T-cell (primary cell): ENCODE results near the gene RMDN3. TPM values are rescaled to one million over a fixed set of nuclear protein-coding genes. Genes with fewer than 3 reads are reported as not detected.

Experiments
- ATAC-seq, 4 experiments: fragments of 200-7000 bp in 3 of 4; fragments of 150-1000 bp in 1 of 4; cut with Tn5 transposase; replicated peaks in 1 of 4; 1 replicate in 3 of 4; 2 replicates in 1 of 4; pipeline ENCODE4 v1.10.0; 2021; ENCODE audit warnings: moderate library complexity in 3 of 4, mild to moderate bottlenecking in 2 of 4, moderate number of reproducible peaks in 1 of 4
- CTCF ChIA-PET, 2 donors: fragments of 300-600 bp; sonication (Branson Sonifier 250); formaldehyde crosslinking; loops; one replicate each; lab custom pipeline; 2022; ENCODE audit warnings: antibody characterized with exemption in 2 of 2; lab: Charles Lee
- POLR2A ChIA-PET, 2 donors: fragments of 300-600 bp; sonication (Branson Sonifier 250); formaldehyde crosslinking; loops; one replicate each; lab custom pipeline; 2022; ENCODE audit warnings: antibody characterized with exemption in 2 of 2; lab: Charles Lee
- DNase-seq, 35 experiments: peaks; one replicate each; pipeline versions ENCODE4 v3.0.0 to v3.0.0-alpha.2; 2013 to 2023
- H3K27ac ChIP-seq: one replicate; pipeline ENCODE4 v1.5.1; 2013; ENCODE audit warnings: low read length
- H3K27me3 ChIP-seq, 2 experiments: replicated peaks in 1 of 2; 1 replicate in 1 of 2; 2 replicates in 1 of 2; pipeline versions ENCODE4 v1.6.1 to v1.7.0; 2013; ENCODE audit warnings: low read length in 1 of 2, mixed read lengths in 1 of 2; ENCODE audit not compliant: control insufficient read depth in 2 of 2, insufficient read depth in 2 of 2; ENCODE audit errors: extremely low read depth in 1 of 2
- H3K36me3 ChIP-seq, 2 donors: 1 replicate in 1 of 2; 2 replicates in 1 of 2; pipeline versions ENCODE4 v1.6.1 to v1.7.0; 2013; ENCODE audit warnings: low read length in 1 of 2; ENCODE audit not compliant: control insufficient read depth in 2 of 2, insufficient read depth in 1 of 2; ENCODE audit errors: extremely low read depth in 1 of 2
- H3K4me1 ChIP-seq, 2 experiments: 1 replicate in 1 of 2; 2 replicates in 1 of 2; pipeline versions ENCODE4 v1.6.1 to v1.7.0; 2013; ENCODE audit warnings: low read length in 2 of 2, mixed read lengths in 1 of 2; ENCODE audit not compliant: insufficient read depth in 2 of 2, control insufficient read depth in 1 of 2; ENCODE audit errors: extremely low read depth in 1 of 2
- H3K4me3 ChIP-seq, 2 donors: 1 replicate in 1 of 2; 2 replicates in 1 of 2; pipeline versions ENCODE4 v1.5.1 to v1.7.0; 2013; ENCODE audit warnings: mild to moderate bottlenecking in 2 of 2, low read length in 1 of 2, moderate library complexity in 1 of 2; ENCODE audit not compliant: control insufficient read depth in 1 of 2; ENCODE audit errors: extremely low read depth in 1 of 2
- H3K9me3 ChIP-seq: 2 replicates; pipeline ENCODE4 v1.7.0; 2013
- H3K27ac Mint-ChIP-seq, 2 donors: one replicate each; pipeline ENCODE4 v1.8.0; 2020 to 2021; ENCODE audit warnings: mild to moderate bottlenecking in 2 of 2, mixed read lengths in 2 of 2
- H3K27me3 Mint-ChIP-seq, 2 donors: one replicate each; pipeline ENCODE4 v1.8.0; 2021 to 2022; ENCODE audit warnings: mixed read lengths in 2 of 2
- H3K36me3 Mint-ChIP-seq: one replicate; pipeline ENCODE4 v1.8.0; 2021; ENCODE audit warnings: mixed read lengths
- H3K4me1 Mint-ChIP-seq, 3 donors: one replicate each; pipeline ENCODE4 v1.8.0; 2020 to 2022; ENCODE audit warnings: mixed read lengths in 3 of 3, mild to moderate bottlenecking in 1 of 3
- H3K4me3 Mint-ChIP-seq, 3 donors: one replicate each; pipeline ENCODE4 v1.8.0; 2020 to 2022; ENCODE audit warnings: mild to moderate bottlenecking in 3 of 3, mixed read lengths in 3 of 3, moderate library complexity in 3 of 3
- H3K9me3 Mint-ChIP-seq, 3 donors: one replicate each; pipeline ENCODE4 v1.8.0; 2020 to 2022; ENCODE audit warnings: mixed read lengths in 3 of 3
- WGBS: methylation state at CpG from one replicate; pipeline ENCODE4 v1.1.5; 2013; ENCODE audit warnings: missing lambda C conversion rate; ENCODE audit not compliant: insufficient coverage; 5-methylcytosine and 5-hydroxymethylcytosine counted together
- total RNA-seq, 35 experiments: library from RNA in 6 of 35; stranded (reverse) in 6 of 35; fragments of 120-200 nt in 1 of 35; gene quantifications; one replicate each; pipeline versions ENCODE4 v1.2.1 to v1.2.4 and lab custom pipeline; 2013 to 2026

Gene RMDN3
- total RNA-seq, 5 donors from 2014 or later (not counting 1 experiment from before 2014, with no cell fraction given) = 23.9 to 32.3 (median 26.9) TPM

GRCh38 chr15:40775740-40776536 is 20.9 kb upstream of the RMDN3 start:
- Mint-ChIP-seq H3K9me3 (no peaks in the 10 kb centered on the region), H3K27me3 (no peaks in the 10 kb centered on the region), H3K36me3 (peaks cover 25% of the 10 kb centered on the region), H3K4me3 (no peak overlapping the region), H3K27ac (no peak overlapping the region), H3K4me1 (peaks cover 0 to 7% (median 5%) of the 10 kb centered on the region in 3 donors)
- POLR2A ChIA-PET = interaction anchor here (0.6 to 1.0 kb wide), 2 partner anchors 32 to 186 kb away, joined by 3 to 4 read pairs; no protein-coding TSS in a partner anchor
- 93% methylated on average over 12 of the region's 14 CpGs for WGBS
- H3K4me1 ChIP-seq = peaks cover 0 to 16% of the 10 kb centered on the region in 2 experiments
- CTCF ChIA-PET = interaction anchor here (0.6 to 1.2 kb wide), 6 partner anchors 32 to 187 kb away, joined by 3 to 9 read pairs (median 6); no protein-coding TSS in a partner anchor
- no peaks in the 10 kb centered on the region for H3K9me3 ChIP-seq
- no peak overlapping the region for H3K4me3 ChIP-seq
- DNase-seq = no peak
- H3K36me3 ChIP-seq = peaks cover 14 to 73% of the 10 kb centered on the region in 2 donors
- no peak overlapping the region for H3K27ac ChIP-seq
- ATAC-seq = no peak
- no peaks in the 10 kb centered on the region for H3K27me3 ChIP-seq

GRCh38 chr15:40775007-40775406 is 20.0 kb upstream of the RMDN3 start:
- DNase-seq (no peak), ATAC-seq (no peak)
- Histone ChIP-seq H3K9me3 (no peaks in the 10 kb centered on the region), H3K27ac (no peak overlapping the region), H3K36me3 (peaks cover 14 to 78% of the 10 kb centered on the region in 2 donors), H3K27me3 (no peaks in the 10 kb centered on the region), H3K4me3 (no peak overlapping the region), H3K4me1 (peaks cover 0 to 21% of the 10 kb centered on the region in 2 experiments)
- H3K27ac Mint-ChIP-seq = no peak overlapping the region
- no CpG with 5 or more reads among the region's 10 CpGs for WGBS
- ChIA-PET POLR2A (no interaction called here), CTCF (interaction anchor here in 1 of 2 donors (1.0 kb wide), 1 partner anchor 10 kb away, joined by 4 read pairs; no protein-coding TSS in a partner anchor)
- no peaks in the 10 kb centered on the region for H3K27me3 Mint-ChIP-seq
- H3K4me1 Mint-ChIP-seq = peaks cover 4 to 11% (median 8%) of the 10 kb centered on the region in 3 donors
- no peak overlapping the region for H3K4me3 Mint-ChIP-seq
- H3K36me3 Mint-ChIP-seq = peaks cover 25% of the 10 kb centered on the region
- H3K9me3 Mint-ChIP-seq = no peaks in the 10 kb centered on the region

- ChIA-PET CTCF (interaction anchor here (0.5 to 1.0 kb wide), 2 partner anchors 11 to 33 kb away, joined by 4 read pairs; no protein-coding TSS in a partner anchor), POLR2A (interaction anchor here in 1 of 2 donors (0.5 kb wide), 1 partner anchor 49 kb away, joined by 6 read pairs; no protein-coding TSS in a partner anchor)
- Mint-ChIP-seq H3K9me3 (no peaks in the 10 kb centered on the region), H3K4me1 (peaks cover 15 to 22% (median 19%) of the 10 kb centered on the region in 3 donors), H3K4me3 (no peak overlapping the region), H3K27ac (no peak overlapping the region), H3K36me3 (peaks cover 19% of the 10 kb centered on the region), H3K27me3 (no peaks in the 10 kb centered on the region)
- Histone ChIP-seq H3K4me1 (peaks cover 7 to 32% of the 10 kb centered on the region in 2 experiments), H3K4me3 (no peak overlapping the region), H3K36me3 (peaks cover 8 to 68% of the 10 kb centered on the region in 2 donors), H3K27me3 (no peaks in the 10 kb centered on the region), H3K9me3 (no peaks in the 10 kb centered on the region), H3K27ac (no peak overlapping the region)
- no peak for DNase-seq
- 89% methylated on average over 3 of the region's 6 CpGs for WGBS
- ATAC-seq = no peak
These were observed 18.8 kb upstream of the RMDN3 start for GRCh38 chr15:40773902-40774301.

- Mint-ChIP-seq H3K9me3 (no peaks in the 10 kb centered on the region), H3K36me3 (peaks cover 18% of the 10 kb centered on the region), H3K4me3 (no peak overlapping the region), H3K27ac (no peak overlapping the region), H3K27me3 (no peaks in the 10 kb centered on the region), H3K4me1 (peaks cover 19 to 26% (median 23%) of the 10 kb centered on the region in 3 donors)
- H3K36me3 ChIP-seq = peaks cover 4 to 64% of the 10 kb centered on the region in 2 donors
- ATAC-seq (no peak), DNase-seq (no peak)
- peaks cover 11 to 36% of the 10 kb centered on the region in 2 experiments for H3K4me1 ChIP-seq
- no peak overlapping the region for H3K27ac ChIP-seq
- no peak overlapping the region for H3K4me3 ChIP-seq
- WGBS = 96% methylated on average over 7 of the region's 8 CpGs
- H3K9me3 ChIP-seq = no peaks in the 10 kb centered on the region
- H3K27me3 ChIP-seq = no peaks in the 10 kb centered on the region
- CTCF ChIA-PET = interaction anchor here (0.5 to 0.7 kb wide), 2 partner anchors 32 to 139 kb away, joined by 4 to 8 read pairs; no protein-coding TSS in a partner anchor
- POLR2A ChIA-PET = interaction anchor here in 1 of 2 donors (0.5 kb wide), 1 partner anchor 49 kb away, joined by 6 read pairs; no protein-coding TSS in a partner anchor
These were observed 18.4 kb upstream of the RMDN3 start for GRCh38 chr15:40773496-40773895.

- CTCF ChIA-PET = no interaction called here
- WGBS = 97% methylated on average over 3 of the region's 13 CpGs
These were observed 17.0 kb upstream of the RMDN3 start for GRCh38 chr15:40772014-40772413.

GRCh38 chr15:40771242-40771641 is 16.2 kb upstream of the RMDN3 start:
- peaks cover 11 to 28% of the 10 kb centered on the region in 2 experiments for H3K4me1 ChIP-seq
- DNase-seq (no peak), ATAC-seq (no peak)
- Mint-ChIP-seq H3K27me3 (no peaks in the 10 kb centered on the region), H3K9me3 (no peaks in the 10 kb centered on the region), H3K4me1 (peaks cover 20 to 24% (median 23%) of the 10 kb centered on the region in 3 donors), H3K36me3 (peaks cover 14% of the 10 kb centered on the region), H3K4me3 (no peak overlapping the region), H3K27ac (no peak overlapping the region)
- POLR2A ChIA-PET = interaction anchor here (0.5 to 0.8 kb wide), 2 partner anchors 26 to 156 kb away, joined by 3 to 8 read pairs; no protein-coding TSS in a partner anchor
- no peak overlapping the region for H3K27ac ChIP-seq
- H3K27me3 ChIP-seq = no peaks in the 10 kb centered on the region
- peaks cover 4 to 49% of the 10 kb centered on the region in 2 donors for H3K36me3 ChIP-seq
- no peaks in the 10 kb centered on the region for H3K9me3 ChIP-seq
- 98% methylated on average over 5 of the region's 5 CpGs for WGBS
- CTCF ChIA-PET = no interaction called here
- no peak overlapping the region for H3K4me3 ChIP-seq

More at GRCh38 chr15:40772014-40772413, 17.0 kb upstream of the RMDN3 start:
- no peak for DNase-seq
- Histone ChIP-seq H3K9me3 (no peaks in the 10 kb centered on the region), H3K4me3 (no peak overlapping the region), H3K36me3 (peaks cover 4 to 53% of the 10 kb centered on the region in 2 donors), H3K4me1 (peaks cover 11 to 36% of the 10 kb centered on the region in 2 experiments), H3K27me3 (no peaks in the 10 kb centered on the region), H3K27ac (no peak overlapping the region)
- ATAC-seq = no peak
- H3K27me3 Mint-ChIP-seq = no peaks in the 10 kb centered on the region
- POLR2A ChIA-PET = no interaction called here
- peaks cover 21% of the 10 kb centered on the region for H3K36me3 Mint-ChIP-seq
- H3K9me3 Mint-ChIP-seq = no peaks in the 10 kb centered on the region
- H3K4me1 Mint-ChIP-seq = peaks cover 23 to 29% (median 26%) of the 10 kb centered on the region in 3 donors
- no peak overlapping the region for H3K4me3 Mint-ChIP-seq
- H3K27ac Mint-ChIP-seq = no peak overlapping the region
